ENCODE measurements around the gene ELOVL1.

Gene ELOVL1

DNA sequence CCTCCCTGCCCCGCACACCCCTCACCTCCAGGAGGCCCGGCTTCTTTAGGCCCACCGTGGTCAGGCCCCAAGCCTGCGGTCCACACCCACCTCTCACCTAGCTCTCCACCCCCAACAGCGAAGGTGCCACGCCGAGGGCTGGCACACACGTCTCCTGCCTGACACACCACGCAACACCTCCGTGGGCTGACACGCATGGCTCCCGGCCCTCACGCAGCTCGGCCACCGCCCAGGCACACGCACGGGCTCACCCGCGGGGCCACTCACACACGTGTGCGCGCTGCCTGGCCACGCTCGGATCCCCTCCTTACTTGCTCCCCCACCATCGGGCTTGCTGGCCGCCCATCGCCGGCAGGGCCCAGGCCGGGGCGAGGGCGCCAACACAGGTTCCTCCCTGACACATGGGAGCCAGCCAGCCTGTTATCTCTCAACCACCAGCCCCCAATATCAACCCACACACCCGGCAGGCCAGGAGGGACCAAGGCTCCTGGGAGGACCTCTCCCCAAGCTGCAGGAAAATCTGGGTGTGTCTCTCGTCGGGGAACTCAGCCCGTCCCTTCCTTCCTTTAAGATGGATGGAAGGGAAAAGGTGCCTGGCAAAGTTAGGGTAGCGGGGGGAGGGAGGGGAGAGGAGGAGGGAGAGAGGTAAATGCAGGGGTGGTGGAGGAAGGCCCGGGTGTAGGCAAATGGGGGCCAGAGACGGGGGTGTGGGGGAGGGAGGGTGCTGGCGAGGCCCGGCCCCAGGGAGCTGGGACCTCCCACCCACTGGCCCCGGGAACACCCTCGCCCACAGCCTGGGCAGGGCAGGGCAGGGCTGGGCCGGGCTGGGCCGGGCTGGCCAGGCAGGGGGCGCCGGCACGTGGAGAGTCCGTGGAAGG lies 546 bp downstream of the ELOVL1 start:
- TF ChIP-seq, protein P1, sequence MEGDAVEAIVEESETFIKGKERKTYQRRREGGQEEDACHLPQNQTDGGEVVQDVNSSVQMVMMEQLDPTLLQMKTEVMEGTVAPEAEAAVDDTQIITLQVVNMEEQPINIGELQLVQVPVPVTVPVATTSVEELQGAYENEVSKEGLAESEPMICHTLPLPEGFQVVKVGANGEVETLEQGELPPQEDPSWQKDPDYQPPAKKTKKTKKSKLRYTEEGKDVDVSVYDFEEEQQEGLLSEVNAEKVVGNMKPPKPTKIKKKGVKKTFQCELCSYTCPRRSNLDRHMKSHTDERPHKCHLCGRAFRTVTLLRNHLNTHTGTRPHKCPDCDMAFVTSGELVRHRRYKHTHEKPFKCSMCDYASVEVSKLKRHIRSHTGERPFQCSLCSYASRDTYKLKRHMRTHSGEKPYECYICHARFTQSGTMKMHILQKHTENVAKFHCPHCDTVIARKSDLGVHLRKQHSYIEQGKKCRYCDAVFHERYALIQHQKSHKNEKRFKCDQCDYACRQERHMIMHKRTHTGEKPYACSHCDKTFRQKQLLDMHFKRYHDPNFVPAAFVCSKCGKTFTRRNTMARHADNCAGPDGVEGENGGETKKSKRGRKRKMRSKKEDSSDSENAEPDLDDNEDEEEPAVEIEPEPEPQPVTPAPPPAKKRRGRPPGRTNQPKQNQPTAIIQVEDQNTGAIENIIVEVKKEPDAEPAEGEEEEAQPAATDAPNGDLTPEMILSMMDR (IDR thresholded peaks at IDR 0.05; ENCODE audit: low read depth, low read length) = no peak
- Histone ChIP-seq H3K36me3 (peaks cover 37% of the 10 kb centered on the region), H3K9me3 (ENCODE audit: severe bottlenecking) (no peaks in the 10 kb centered on the region), H3K27ac (peak overlapping the region; percentile 89), H3K4me3 (ENCODE audit: low read depth, low read length) (peak overlapping the region; percentile 66), H3K27me3 (ENCODE audit: insufficient read depth, low read depth, severe bottlenecking) (no peaks in the 10 kb centered on the region)
- no peak for DNase-seq

- Histone ChIP-seq H3K36me3 (peaks cover 43% of the 10 kb centered on the region), H3K4me3 (ENCODE audit: low read depth, low read length) (no peak overlapping the region), H3K27ac (peak overlapping the region; percentile 89; the same call in 1 of the 2 replicates), H3K27me3 (ENCODE audit: insufficient read depth, low read depth, severe bottlenecking) (no peaks in the 10 kb centered on the region), H3K9me3 (ENCODE audit: severe bottlenecking) (no peaks in the 10 kb centered on the region)
- no peak for DNase-seq
- TF ChIP-seq, protein P1 (IDR thresholded peaks at IDR 0.05; ENCODE audit: low read depth, low read length) = no peak
Measured at GRCh38 chr1:43366601-43367025, 1.2 kb downstream of the ELOVL1 start.

- Histone ChIP-seq H3K4me3 (ENCODE audit: low read depth, low read length) (no peak overlapping the region), H3K9me3 (ENCODE audit: severe bottlenecking) (no peaks in the 10 kb centered on the region), H3K36me3 (peaks cover 48% of the 10 kb centered on the region), H3K27ac (no peak overlapping the region), H3K27me3 (ENCODE audit: insufficient read depth, low read depth, severe bottlenecking) (no peaks in the 10 kb centered on the region)
- TF ChIP-seq, protein P1 (IDR thresholded peaks at IDR 0.05; ENCODE audit: low read depth, low read length) = no peak
- no peak for DNase-seq
Measured at GRCh38 chr1:43366179-43366578, 1.6 kb downstream of the ELOVL1 start.

- Histone ChIP-seq H3K4me3 (ENCODE audit: low read depth, low read length) (no peak overlapping the region), H3K36me3 (peaks cover 50% of the 10 kb centered on the region), H3K27ac (no peak overlapping the region), H3K9me3 (ENCODE audit: severe bottlenecking) (no peaks in the 10 kb centered on the region), H3K27me3 (ENCODE audit: insufficient read depth, low read depth, severe bottlenecking) (no peaks in the 10 kb centered on the region)
- TF ChIP-seq, protein P1 (IDR thresholded peaks at IDR 0.05; ENCODE audit: low read depth, low read length) = no peak
- DNase-seq = no peak
Measured at GRCh38 chr1:43365678-43366077, 2.1 kb downstream of the ELOVL1 start.

GRCh38 chr1:43363935-43364525 lies 3.8 kb downstream of the ELOVL1 start:
- no peak for DNase-seq
- TF ChIP-seq, protein P1 (IDR thresholded peaks at IDR 0.05; ENCODE audit: low read depth, low read length) = no peak
- Histone ChIP-seq H3K9me3 (ENCODE audit: severe bottlenecking) (no peaks in the 10 kb centered on the region), H3K36me3 (peaks cover 64% of the 10 kb centered on the region), H3K27ac (no peak overlapping the region), H3K27me3 (ENCODE audit: insufficient read depth, low read depth, severe bottlenecking) (no peaks in the 10 kb centered on the region), H3K4me3 (ENCODE audit: low read depth, low read length) (no peak overlapping the region)

All from WERI-Rb-1 (cell line).